ENCODE data around the gene YWHAQ.
A peak's percentile ranks its signal among the peaks of the same experiment; 100 is the strongest.
"Not testable (repeated sequence)": the region's sequence is repeated elsewhere in the genome, so short reads cannot be mapped to it uniquely, and the experiment has no call there.

YWHAQ gene

DNA sequence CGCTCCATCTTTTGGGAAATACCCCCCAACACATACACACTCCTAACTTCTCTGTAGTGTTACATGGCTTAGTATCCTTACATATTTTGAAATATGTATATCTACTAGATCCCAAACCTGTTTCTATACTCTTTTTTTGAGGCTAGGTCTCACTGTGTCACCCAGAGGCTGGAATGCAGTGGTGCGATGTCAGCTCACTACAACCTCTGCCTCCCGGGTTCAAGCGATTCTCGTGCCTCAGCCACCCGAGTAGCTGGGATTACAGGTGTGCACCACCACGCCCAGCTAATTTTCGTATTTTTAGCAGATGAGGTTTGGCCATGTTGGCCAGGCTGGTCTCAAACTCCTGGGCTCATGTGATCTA lies 19.3 kb downstream of the YWHAQ start:
- H3K9me3 ChIP-seq; DNase-seq (ENCODE audit: low spot score in 2 of 2); in situ Hi-C loops (cut with MboI; ENCODE audit: low sequenced_read_pairs); H3K4me3 ChIP-seq; H3K27me3 ChIP-seq (ENCODE audit: low read depth): not testable (repeated sequence)
- peaks cover 16% of the 10 kb centered on the region for H3K4me1 ChIP-seq
- peaks cover 10% of the 10 kb centered on the region for H3K36me3 ChIP-seq (replicated peaks)

DNA sequence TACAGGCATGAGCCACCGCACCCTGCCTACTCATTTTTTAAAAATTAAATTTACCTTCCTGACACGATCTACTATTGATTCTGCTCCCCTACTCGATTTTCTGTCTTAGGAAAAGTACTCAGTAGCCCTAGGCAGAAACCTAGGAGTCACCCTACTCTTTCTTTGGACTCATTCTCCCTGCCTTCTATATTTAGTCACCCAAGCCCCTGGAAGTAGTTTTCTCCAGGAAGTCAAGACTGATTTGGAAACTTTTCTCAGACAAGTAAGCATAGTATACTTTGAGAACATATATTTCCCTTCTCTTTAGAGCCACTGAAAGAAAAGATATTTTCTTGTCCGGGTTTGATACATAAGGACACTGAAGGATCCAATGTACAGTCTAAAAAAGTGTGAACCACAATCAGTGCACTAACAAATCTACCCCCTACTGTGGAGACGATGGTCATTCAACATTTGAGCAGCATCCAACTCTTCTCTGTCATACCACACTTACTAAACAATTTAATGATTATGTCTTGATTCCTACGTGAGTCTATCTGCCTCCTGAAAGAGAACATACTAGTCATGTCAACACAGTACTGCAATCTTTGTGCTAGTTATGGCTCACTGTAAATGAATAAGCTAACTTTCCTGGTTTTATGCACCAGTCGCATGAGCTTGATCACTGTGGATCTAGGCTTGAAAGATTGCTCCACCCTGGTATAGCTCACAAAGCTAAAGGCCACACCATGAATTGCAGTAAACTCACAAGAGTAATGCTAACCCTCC lies 19.8 kb downstream of the YWHAQ start:
- no peak overlapping the region for H3K4me3 ChIP-seq
- H3K9me3 ChIP-seq, result no peaks in the 10 kb centered on the region
- peaks cover 16% of the 10 kb centered on the region for H3K4me1 ChIP-seq
- in situ Hi-C loops (cut with MboI; ENCODE audit: low sequenced_read_pairs), result no loop called here
- H3K27me3 ChIP-seq (ENCODE audit: low read depth), result no peaks in the 10 kb centered on the region
- H3K36me3 ChIP-seq (replicated peaks), result peaks cover 10% of the 10 kb centered on the region
- no peak for DNase-seq (ENCODE audit: low spot score in 2 of 2)

DNA sequence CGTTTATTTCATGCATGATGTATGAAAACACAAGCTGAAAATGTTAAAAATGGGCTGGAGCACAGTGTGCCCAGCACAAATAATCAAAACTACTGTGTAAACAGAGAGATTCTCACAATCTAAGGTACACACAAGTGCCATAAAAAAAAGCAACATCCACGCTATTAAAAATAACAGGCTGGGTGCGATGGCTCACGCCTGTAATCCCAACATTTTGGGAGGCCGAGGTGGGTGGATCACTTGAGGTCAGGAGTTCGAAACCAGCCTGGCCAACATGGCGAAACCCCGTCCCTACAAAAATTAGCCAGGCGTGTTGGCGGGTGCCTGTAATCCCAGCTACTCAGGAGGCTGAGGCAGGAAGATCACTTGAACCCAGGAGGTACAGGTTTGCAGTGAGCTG lies 22.3 kb downstream of the YWHAQ start:
- H3K27me3 ChIP-seq (ENCODE audit: low read depth); H3K4me3 ChIP-seq; H3K9me3 ChIP-seq; H3K36me3 ChIP-seq (replicated peaks); in situ Hi-C loops (cut with MboI; ENCODE audit: low sequenced_read_pairs); DNase-seq (ENCODE audit: low spot score in 2 of 2): not testable (repeated sequence)
- peaks cover 14% of the 10 kb centered on the region for H3K4me1 ChIP-seq

DNA sequence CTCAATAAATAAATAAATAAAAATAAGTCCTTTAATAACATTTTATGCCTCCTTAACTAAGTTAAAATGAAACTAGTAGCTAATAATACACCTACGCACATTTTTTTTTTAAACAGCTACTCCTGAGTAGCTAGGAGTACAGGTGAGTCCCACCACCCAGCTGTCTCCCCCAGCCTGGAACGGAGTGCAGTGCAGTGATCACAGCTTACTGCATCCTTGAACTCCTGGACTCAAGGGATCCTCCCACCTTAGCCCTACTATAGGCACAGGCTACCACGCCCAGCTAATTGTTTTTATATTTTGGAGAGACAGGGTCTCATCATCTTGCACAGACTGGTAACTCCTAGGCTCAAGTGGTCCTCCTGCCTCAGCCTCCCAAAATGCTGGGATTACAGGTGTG lies 28.4 kb downstream of the YWHAQ start:
- H3K4me3 ChIP-seq, result no peak overlapping the region
- peaks cover 35% of the 10 kb centered on the region for H3K36me3 ChIP-seq (replicated peaks)
- in situ Hi-C loops (cut with MboI; ENCODE audit: low sequenced_read_pairs), result no loop called here
- DNase-seq (ENCODE audit: low spot score in 2 of 2), result no peak
- no peaks in the 10 kb centered on the region for H3K27me3 ChIP-seq (ENCODE audit: low read depth)
- H3K9me3 ChIP-seq, result peaks cover 16% of the 10 kb centered on the region
- H3K4me1 ChIP-seq, result peaks cover 3% of the 10 kb centered on the region; the same call in 1 of the 2 replicates

DNA sequence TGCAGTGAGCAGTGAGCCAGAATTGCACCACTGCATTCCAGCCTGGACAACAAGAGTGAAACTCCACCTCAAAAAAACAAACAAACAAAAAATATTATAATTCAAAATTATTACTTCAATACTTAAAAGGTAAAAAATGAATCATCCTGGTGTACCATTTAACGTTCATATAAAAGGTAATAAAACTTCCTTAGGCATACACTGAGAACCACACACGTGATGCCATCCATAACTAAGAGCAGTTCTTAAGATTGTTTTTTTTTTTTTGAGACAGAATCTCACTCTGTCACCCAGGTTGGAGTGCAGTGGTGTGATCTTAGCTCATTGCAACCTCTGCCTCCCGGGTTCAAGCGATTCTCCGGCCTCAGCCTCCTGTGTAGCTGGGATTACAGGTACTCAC lies 29.4 kb downstream of the YWHAQ start:
- peaks cover 16% of the 10 kb centered on the region for H3K9me3 ChIP-seq
- in situ Hi-C loops (cut with MboI; ENCODE audit: low sequenced_read_pairs), result no loop called here
- no peak overlapping the region for H3K4me3 ChIP-seq
- no peak for DNase-seq (ENCODE audit: low spot score in 2 of 2)
- H3K36me3 ChIP-seq (replicated peaks), result peaks cover 38% of the 10 kb centered on the region
- H3K4me1 ChIP-seq, result peaks cover 11% of the 10 kb centered on the region
- no peaks in the 10 kb centered on the region for H3K27me3 ChIP-seq (ENCODE audit: low read depth)

DNA sequence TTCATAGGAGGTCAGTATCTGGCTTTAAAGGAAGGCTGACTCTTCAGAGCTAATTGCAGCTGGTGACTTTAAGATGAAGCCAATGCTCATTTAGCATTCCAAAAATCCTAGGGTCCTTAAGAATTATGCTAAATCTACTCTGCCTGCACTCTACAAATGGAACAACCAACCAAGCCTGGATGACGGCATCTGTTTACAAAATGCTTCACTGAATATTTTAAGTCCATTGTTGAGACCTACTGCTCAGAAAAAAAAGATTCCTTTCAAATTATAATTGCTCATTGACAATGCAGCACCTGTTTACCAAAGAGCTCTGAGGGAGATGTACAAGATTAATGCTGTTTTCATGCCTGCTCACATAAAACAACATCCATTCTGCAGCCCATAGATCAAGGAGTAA lies 31.4 kb downstream of the YWHAQ start:
- peak in 1 of 2 experiments; percentile 43 for DNase-seq (ENCODE audit: low spot score in 2 of 2)
- Histone ChIP-seq H3K36me3 (replicated peaks) (peaks cover 38% of the 10 kb centered on the region), H3K9me3 (peaks cover 16% of the 10 kb centered on the region), H3K27me3 (ENCODE audit: low read depth) (no peaks in the 10 kb centered on the region), H3K4me3 (no peak overlapping the region), H3K4me1 (peaks cover 17% of the 10 kb centered on the region)
- in situ Hi-C loops (cut with MboI; ENCODE audit: low sequenced_read_pairs), result no loop called here

DNA sequence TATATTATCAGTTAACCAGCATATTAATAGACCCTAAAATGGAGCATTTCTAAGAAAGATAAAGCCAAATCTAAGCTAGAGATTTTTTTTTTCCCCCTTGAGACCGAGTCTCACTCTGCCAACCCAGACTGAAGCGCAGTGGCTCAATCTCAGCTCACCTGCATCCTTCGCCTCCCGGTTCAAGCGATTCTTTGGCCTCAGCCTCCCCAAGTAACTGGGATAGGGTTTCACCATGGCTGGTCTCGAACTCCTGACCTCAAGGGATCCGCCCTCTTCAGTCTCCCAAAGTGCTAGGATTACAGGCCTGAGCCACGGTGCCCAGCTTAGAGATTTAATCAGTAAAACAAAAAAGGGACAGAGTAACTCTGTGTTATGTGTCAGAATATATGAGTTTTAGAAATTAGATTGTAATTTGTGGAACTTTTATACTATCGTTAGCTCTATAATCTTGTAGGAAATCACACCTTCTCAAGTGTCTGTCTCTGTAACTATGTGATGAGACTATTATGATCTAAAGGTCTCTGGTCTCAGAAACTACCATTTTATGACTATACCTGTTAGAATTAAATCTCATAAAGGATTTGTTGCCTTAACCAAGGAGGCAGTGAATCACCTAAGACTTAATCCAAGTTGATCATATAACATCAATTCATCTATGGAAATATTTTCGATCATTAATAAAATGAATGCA lies 34.0 kb downstream of the YWHAQ start:
- no peak for DNase-seq (ENCODE audit: low spot score in 2 of 2)
- H3K4me1 ChIP-seq, result peaks cover 15% of the 10 kb centered on the region
- in situ Hi-C loops (cut with MboI; ENCODE audit: low sequenced_read_pairs), result no loop called here

DNA sequence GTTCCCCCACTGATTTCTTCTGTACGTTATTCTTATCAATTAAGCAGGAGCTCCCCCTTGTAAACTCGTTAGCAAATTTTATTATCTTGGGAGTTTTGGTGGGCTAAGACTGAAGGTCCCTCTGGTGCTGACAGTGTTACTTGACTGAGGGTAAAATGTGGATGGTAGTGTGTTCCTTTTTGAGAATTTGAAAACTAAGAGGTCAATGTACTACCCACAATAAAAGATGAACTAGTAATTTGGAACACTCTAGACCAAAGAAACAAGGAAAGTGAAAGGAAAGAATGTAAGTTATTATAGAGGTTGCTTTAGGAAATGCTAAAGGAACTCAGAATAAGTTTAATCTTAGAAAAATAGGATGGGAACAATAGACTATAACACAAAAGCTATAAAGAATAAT lies 35.1 kb downstream of the YWHAQ start:
- Histone ChIP-seq H3K4me3 (no peak overlapping the region), H3K9me3 (peaks cover 15% of the 10 kb centered on the region), H3K4me1 (peaks cover 15% of the 10 kb centered on the region), H3K27me3 (ENCODE audit: low read depth) (no peaks in the 10 kb centered on the region), H3K36me3 (replicated peaks) (peaks cover 36% of the 10 kb centered on the region)
- in situ Hi-C loops (cut with MboI; ENCODE audit: low sequenced_read_pairs), result no loop called here
- DNase-seq (ENCODE audit: low spot score in 2 of 2), result no peak

More for the DNA sequence above, 34.0 kb downstream of the YWHAQ start:
- H3K9me3 ChIP-seq, result peaks cover 16% of the 10 kb centered on the region
- H3K4me3 ChIP-seq, result no peak overlapping the region
- peaks cover 38% of the 10 kb centered on the region for H3K36me3 ChIP-seq (replicated peaks)
- no peaks in the 10 kb centered on the region for H3K27me3 ChIP-seq (ENCODE audit: low read depth)

DNA sequence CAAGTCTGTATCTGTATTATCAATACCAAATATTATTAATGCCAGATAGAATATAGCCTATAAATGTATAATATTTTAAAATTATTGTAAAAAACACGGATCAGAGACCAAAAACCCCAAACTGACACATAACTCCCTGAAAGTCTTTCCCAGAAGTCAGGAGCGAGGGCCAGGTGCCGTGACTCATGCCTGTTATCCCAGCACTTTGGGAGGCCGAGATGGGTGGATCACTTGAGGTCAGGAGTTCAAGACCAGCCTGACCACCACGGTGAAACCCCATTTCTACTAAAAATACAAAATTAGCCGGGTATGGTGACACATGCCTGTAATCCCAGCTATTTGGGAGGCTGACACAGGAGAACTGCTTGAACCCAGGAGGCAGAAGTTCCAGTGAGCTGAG lies 35.5 kb downstream of the YWHAQ start:
- H3K36me3 ChIP-seq (replicated peaks), result peaks cover 33% of the 10 kb centered on the region
- H3K4me3 ChIP-seq; H3K27me3 ChIP-seq (ENCODE audit: low read depth); in situ Hi-C loops (cut with MboI; ENCODE audit: low sequenced_read_pairs); DNase-seq (ENCODE audit: low spot score in 2 of 2): not testable (repeated sequence)
- peaks cover 13% of the 10 kb centered on the region for H3K9me3 ChIP-seq
- peaks cover 15% of the 10 kb centered on the region for H3K4me1 ChIP-seq

DNA sequence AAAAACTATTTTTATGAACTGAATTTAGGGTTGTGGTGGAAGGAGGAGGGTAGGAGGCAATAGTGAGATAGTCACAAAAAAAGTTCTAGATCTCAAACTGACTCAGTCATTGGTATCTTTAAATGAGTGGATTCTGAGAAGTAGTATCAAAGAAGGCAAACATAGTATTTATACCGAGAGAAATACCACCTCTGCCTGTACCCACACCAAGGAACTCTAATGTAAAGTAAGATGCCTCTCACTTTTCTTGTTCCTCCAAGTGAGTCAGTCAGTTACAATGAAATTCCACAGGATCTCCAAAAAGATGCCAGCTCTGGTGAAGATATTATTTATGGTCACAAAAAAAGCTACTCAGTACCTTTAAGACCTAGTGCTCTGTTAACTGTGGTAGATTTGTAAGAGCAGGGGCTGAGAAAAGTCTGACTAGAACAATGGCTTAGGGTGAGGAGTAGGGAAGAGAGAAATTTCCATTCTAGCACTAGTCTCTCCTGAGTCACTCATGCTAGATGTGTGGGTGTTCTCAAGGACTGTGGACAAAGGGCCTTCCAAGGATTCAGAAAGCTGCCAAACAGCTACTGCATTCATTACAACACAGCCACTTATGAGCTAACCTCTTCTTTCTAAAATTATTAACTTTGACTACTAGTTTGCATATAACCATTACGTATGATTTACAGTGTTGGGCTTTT lies 36.3 kb downstream of the YWHAQ start:
- Histone ChIP-seq H3K4me3 (no peak overlapping the region), H3K9me3 (peaks cover 6% of the 10 kb centered on the region), H3K27me3 (ENCODE audit: low read depth) (no peaks in the 10 kb centered on the region), H3K36me3 (replicated peaks) (peaks cover 33% of the 10 kb centered on the region), H3K4me1 (peaks cover 15% of the 10 kb centered on the region)
- in situ Hi-C loops (cut with MboI; ENCODE audit: low sequenced_read_pairs), result no loop called here
- no peak for DNase-seq (ENCODE audit: low spot score in 2 of 2)

DNA sequence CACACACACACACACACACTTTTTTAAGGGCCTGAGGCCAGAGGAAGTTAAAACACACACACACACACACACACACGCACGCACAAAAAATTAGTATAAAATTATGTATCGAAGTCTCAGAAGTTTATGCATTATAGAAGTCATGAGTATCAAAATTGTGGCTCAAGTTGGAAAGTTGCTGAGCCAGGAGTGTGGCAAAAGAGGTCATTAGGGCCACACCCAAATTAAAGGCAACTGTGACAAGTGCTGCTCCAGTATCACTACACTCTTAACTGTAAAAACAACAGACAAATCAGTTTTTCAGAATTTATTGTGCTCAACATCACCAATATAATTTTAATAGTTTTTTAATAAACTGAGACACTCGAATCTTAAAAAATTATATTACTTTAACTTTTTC lies 36.9 kb downstream of the YWHAQ start:
- no peaks in the 10 kb centered on the region; the same call in 1 of the 2 replicates for H3K9me3 ChIP-seq
- no peak overlapping the region for H3K4me3 ChIP-seq
- no peak for DNase-seq (ENCODE audit: low spot score in 2 of 2)
- H3K36me3 ChIP-seq (replicated peaks), result peaks cover 27% of the 10 kb centered on the region
- in situ Hi-C loops (cut with MboI; ENCODE audit: low sequenced_read_pairs), result no loop called here
- peaks cover 15% of the 10 kb centered on the region for H3K4me1 ChIP-seq
- no peaks in the 10 kb centered on the region for H3K27me3 ChIP-seq (ENCODE audit: low read depth)

DNA sequence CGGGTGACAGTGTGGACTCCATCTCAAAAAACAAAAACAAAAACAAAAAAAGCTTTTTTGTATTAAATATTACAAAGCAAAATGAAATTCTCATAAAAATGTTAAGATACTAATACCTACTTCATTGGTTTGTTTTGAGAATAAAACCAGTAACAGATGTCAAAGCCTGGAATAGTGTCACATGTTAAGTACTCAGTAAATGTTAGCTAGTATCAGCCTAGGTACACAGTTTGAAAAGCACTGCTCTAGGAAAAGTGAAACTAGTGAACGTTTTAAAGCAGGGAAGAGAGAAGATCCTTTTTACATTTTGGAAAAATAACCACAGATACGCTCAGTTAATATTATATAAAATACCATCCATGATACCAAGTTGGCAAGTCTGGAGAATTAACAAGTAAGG lies 38.1 kb downstream of the YWHAQ start:
- H3K9me3 ChIP-seq, result no peaks in the 10 kb centered on the region
- in situ Hi-C loops (cut with MboI; ENCODE audit: low sequenced_read_pairs), result no loop called here
- no peak for DNase-seq (ENCODE audit: low spot score in 2 of 2)
- no peak overlapping the region for H3K4me3 ChIP-seq
- H3K4me1 ChIP-seq, result peaks cover 15% of the 10 kb centered on the region
- H3K27me3 ChIP-seq (ENCODE audit: low read depth), result no peaks in the 10 kb centered on the region
- peaks cover 30% of the 10 kb centered on the region for H3K36me3 ChIP-seq (replicated peaks)

DNA sequence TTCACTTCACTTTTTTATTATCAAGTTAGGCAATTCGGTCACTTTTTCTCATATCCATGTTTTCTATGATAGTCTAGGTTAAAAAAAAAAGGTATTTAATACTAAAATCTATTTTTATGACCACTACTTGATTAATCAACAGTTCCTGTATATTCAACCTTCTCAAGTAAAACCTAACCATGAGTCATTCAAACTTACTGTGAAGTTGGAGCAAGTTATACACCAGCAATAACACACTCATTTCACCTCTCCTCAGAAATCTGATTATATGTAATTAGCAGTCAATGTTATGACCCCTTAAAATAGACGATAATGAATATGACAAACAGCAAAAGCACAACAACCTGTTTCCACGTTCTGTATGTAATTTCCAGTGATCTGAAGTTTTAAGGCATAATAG lies 40.2 kb downstream of the YWHAQ start:
- no peaks in the 10 kb centered on the region; the same call in 1 of the 2 replicates for H3K4me1 ChIP-seq
- DNase-seq (ENCODE audit: low spot score in 2 of 2), result no peak
- in situ Hi-C loops (cut with MboI; ENCODE audit: low sequenced_read_pairs), result no loop called here
- no peaks in the 10 kb centered on the region for H3K9me3 ChIP-seq
- H3K27me3 ChIP-seq (ENCODE audit: low read depth), result no peaks in the 10 kb centered on the region
- peaks cover 46% of the 10 kb centered on the region for H3K36me3 ChIP-seq (replicated peaks)
- no peak overlapping the region for H3K4me3 ChIP-seq

DNA sequence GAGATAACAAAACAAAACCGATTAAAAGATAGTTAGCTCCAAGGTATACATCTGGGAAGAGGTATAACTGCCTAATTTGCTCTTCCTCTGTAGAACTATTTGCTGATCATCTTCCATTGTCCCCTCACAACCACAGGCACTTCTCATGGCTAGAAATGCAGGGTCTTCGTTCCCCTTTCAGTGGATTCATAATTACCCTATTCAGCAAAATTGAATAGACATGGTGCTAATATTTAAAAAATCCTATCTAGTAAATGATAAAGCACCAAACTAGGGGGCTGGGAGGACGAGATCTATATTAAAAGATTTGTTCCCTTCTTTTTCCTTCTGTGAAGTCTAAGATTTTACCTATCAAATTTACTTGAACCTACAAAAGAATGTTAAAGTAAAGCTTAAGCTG lies 44.3 kb downstream of the YWHAQ start:
- no peaks in the 10 kb centered on the region for H3K27me3 ChIP-seq (ENCODE audit: low read depth)
- no peak overlapping the region for H3K4me3 ChIP-seq
- DNase-seq (ENCODE audit: low spot score in 2 of 2), result no peak
- in situ Hi-C loops (cut with MboI; ENCODE audit: low sequenced_read_pairs), result no loop called here
- H3K9me3 ChIP-seq, result no peaks in the 10 kb centered on the region
- H3K36me3 ChIP-seq (replicated peaks), result peaks cover 60% of the 10 kb centered on the region
- no peaks in the 10 kb centered on the region for H3K4me1 ChIP-seq

All from HAP-1 (cell line).